OCI-LY3 (cell line): ENCODE measurements around the gene ITPA.

Experiments used
- EZH2phosphoT487 ChIP-seq: fragments of 200-600 bp; shearing (Covaris generic); IDR thresholded peaks from 2 replicates; pipeline ENCODE4 v1.6.1; 2018; ENCODE audit warnings: antibody characterized with exemption, mixed run types, low read depth
- TF ChIP-seq, protein P1 (sequence below): fragments of 200-600, 300-600 bp; sonication (generic); IDR thresholded peaks from 2 replicates; pipeline ENCODE4 v1.5.1; 2014; ENCODE audit warnings: antibody characterized with exemption, low read length, low read depth

DNA sequence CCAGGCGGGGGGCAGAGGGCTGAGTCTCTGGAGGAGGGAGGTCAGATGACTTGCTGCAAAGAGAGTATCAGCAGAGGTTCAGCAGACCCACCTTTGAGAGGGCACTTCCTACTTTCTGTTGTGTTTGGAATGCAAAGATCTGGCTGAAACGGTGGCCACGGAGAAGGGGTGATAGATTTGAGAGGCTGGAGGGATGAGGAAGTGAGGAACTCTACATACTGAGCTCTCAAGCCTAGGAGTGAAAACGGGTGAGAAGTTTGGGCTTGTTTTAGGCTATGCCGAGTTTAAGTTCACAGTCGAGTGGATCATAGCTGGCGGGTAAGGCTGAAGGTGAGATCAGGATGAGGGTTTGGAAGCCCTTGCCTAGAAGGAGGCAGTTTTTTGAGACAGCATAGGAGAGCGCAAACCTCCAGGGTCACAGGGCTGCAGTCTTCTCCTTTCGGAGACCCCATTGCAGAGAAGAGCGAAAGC, 477 bp upstream of the ITPA start:
- TF ChIP-seq, protein P1, sequence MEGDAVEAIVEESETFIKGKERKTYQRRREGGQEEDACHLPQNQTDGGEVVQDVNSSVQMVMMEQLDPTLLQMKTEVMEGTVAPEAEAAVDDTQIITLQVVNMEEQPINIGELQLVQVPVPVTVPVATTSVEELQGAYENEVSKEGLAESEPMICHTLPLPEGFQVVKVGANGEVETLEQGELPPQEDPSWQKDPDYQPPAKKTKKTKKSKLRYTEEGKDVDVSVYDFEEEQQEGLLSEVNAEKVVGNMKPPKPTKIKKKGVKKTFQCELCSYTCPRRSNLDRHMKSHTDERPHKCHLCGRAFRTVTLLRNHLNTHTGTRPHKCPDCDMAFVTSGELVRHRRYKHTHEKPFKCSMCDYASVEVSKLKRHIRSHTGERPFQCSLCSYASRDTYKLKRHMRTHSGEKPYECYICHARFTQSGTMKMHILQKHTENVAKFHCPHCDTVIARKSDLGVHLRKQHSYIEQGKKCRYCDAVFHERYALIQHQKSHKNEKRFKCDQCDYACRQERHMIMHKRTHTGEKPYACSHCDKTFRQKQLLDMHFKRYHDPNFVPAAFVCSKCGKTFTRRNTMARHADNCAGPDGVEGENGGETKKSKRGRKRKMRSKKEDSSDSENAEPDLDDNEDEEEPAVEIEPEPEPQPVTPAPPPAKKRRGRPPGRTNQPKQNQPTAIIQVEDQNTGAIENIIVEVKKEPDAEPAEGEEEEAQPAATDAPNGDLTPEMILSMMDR = no peak
- TF ChIP-seq EZH2phosphoT487 = no peak
